GOT3 (cell line): ENCODE results near the gene TMEM61.
A peak's percentile ranks its signal among the peaks of the same experiment; 100 is the strongest.
"Not testable (repeated sequence)": the region's sequence is repeated elsewhere in the genome, so short reads cannot be mapped to it uniquely, and the experiment has no call there.

ENCODE experiments used
- DNase-seq: peaks from one replicate; lab custom pipeline; 2025; ENCODE audit warnings: mixed read lengths; lab: John Stamatoyannopoulos, UW

TMEM61 gene

DNA sequence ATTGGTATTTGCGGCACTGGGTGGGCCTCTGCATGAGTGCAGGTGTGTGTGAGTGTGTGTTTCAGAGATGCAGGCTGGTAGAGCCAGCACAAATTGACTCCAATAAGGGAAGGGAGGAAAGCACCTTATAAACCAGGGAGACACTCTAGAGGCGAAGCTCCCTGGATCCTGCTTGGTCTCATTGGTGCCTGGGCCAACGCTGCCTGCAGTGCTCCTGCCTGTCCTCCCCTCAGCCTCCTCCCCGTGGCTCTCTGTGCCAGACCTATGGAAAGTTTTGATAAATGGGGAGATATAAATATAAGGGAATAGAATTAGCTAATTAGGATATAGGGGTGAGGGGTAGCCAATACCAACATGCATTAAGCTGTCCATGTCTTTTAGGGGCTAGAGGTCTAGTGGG lies 20.9 kb downstream of the TMEM61 start:
- DNase-seq = no peak

DNA sequence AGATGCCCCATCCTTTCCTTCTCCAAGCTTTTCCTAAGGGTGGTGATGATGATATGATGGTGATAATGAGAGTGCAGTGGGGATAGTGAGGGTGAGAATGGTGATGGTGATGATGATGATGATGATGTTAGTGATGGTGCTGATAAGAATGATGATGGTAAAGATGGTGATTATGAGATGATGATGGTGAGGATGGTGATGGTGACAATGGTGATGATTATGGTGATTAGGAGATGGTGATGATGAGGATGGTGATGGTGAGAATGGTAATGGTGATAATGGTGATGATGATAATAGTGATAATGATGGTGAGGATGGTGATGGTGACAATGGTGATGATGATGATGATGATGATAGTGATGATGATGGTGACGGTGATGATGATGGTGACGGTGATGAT lies 22.3 kb downstream of the TMEM61 start:
- no peak for DNase-seq

DNA sequence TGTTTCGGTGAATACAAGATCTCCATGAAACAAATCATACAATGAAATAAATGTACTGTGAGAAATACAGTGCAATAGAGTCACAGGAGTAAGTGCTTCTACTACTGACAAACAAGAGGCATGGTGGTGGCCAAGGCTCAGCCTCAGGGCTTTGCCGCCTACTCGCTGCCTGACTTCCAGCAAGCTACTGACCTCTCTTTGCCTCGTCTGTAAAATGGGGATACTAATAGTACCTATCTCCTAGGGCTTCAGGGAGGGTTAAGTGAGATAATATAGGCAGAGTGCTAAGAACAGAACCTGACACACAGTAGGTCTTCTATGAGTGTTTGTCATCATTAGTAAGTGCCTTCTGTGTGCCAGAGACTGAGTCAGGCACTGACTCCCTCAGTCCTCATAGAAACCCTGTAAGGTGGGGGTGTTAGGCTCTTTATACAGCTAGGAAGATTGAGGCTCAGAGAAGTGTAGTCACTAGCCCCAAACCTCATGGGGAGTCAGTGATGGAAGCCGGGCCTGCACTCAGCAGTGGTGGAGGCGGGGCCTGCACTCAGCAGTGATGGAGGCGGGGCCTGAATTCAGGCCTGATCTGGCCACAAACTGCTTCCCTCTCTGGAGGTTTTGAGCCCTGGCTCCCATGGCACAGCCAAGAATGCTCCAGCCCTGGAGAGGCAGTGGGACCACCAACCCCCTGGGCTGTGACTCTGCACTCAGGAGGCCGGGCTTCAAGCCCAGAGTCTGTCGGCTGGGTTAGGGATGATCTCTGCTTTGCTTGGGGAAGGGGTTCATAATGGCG lies 25.1 kb downstream of the TMEM61 start:
- no peak for DNase-seq

DNA sequence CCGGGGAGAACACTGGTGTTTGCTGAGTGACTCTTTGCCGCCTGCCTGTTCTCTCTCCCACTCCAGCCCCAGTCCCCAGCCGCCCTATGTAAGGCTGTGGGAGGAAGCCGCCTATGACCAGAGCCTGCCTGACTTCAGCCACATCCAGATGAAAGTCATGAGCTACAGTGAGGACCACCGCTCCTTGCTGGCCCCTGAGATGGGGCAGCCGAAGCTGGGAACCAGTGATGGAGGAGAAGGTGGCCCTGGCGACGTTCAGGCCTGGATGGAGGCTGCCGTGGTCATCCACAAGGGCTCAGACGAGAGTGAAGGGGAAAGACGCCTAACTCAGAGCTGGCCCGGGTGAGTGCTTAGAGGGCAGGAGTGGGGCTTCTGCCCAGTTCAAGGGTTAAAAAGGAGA lies 26.5 kb downstream of the TMEM61 start:
- DNase-seq = no peak

DNA sequence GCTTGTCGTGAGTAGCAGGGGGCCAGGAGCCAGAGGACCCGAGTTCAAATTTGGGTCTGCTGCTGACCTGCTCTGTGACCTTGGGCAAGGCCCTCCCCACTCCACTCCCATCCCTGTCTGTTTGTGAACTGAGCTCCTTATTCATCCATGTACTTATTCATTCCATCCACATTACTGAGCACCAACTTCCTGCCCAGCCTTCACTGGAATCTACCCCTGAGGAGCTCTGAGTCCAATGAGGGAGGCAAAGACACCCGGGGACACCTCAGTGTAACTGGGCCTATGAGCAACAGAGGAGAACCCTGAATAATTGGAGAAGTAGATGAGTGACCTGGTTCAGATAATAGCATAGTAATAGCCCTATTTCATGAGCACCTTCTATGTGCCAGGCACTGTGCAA lies 27.2 kb downstream of the TMEM61 start:
- no peak for DNase-seq

DNA sequence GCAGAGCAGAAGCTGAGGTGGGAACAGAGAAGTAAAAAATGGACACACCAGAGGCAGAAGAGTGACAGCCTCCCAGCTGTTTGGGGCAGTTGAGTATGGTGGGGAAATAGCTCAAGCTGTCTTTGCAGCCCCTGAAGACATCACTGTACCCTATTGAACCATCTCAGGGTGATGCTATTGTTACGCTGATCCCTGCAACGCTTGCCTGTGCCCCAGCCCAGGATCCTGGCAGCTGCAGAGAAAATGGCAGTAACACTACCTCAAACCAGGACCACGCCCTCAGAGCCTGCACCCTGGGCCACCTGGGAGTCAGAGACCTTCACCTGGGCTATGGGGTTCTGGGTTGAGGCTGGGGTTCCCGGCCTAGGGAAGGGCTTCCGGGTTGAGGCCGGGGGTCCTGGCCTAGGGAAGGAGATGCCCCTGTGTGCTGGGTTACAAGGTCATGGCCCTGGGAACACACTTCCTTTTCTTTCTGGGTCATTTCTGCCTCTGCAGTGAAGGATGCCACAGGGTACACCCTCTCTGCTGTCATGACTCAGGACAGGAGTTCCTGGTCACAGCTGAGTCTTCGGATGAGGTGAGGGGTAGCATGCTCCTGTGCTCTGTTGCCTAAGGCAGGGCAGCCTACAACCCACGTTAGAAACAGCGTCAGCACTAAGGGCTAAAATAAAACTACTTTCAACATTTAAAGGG lies 29.9 kb downstream of the TMEM61 start:
- no peak for DNase-seq

DNA sequence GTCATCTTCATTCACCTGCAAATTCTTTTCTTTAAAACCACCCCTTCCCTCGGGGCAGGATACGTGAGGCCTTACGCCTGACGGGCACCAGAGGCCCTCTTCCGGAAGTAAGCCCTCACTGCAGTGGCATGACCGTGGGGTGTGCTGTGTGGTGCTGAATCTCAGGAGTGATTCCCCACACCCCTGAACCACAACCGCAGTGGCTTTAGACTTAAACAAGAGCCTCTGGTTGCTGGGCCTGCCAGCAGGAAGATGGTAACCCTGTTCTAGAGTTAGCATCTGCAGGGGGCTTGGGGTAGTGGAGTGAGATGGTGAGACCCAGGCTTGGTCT lies 30.4 kb downstream of the TMEM61 start:
- DNase-seq = no peak

DNA sequence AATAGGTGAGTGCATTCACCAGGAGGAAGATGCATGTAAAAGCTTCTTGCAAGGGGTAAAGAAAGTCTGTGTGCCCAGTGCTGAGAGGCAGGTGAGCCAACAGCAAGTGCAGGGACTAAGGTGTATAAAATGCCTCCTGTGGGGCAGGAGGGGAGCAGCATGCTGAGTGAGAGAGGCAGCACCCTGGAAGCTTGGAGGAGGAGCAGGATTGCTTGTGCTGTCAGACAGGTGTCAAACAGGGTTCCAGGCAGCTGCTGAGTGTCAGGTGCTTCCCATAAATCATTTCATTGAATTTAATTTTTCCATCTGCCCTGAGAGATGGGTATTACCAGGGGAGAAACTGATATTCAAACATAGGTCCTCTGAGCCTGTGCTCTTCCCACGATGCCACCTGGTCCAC lies 32.2 kb downstream of the TMEM61 start:
- DNase-seq = no peak

DNA sequence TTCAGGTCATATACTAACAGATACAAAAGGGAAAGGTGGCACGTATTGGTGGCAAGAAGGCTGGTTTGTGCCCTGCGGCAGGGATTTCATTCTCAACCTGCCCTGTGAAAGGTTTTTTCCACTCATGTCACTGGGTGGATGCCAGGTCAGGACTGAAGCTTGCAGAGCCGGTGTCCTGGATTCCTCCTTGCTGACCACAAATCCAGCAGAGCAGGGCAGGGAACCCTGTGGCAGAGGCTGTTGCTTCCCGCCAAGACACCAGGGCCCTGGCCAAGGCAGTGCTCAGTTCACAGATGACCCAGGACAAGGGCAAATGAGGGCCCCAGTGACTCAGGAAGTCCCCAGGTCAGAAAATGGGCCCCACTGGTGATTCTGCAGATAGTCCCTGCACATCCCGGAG lies 34.7 kb downstream of the TMEM61 start:
- DNase-seq = no peak

DNA sequence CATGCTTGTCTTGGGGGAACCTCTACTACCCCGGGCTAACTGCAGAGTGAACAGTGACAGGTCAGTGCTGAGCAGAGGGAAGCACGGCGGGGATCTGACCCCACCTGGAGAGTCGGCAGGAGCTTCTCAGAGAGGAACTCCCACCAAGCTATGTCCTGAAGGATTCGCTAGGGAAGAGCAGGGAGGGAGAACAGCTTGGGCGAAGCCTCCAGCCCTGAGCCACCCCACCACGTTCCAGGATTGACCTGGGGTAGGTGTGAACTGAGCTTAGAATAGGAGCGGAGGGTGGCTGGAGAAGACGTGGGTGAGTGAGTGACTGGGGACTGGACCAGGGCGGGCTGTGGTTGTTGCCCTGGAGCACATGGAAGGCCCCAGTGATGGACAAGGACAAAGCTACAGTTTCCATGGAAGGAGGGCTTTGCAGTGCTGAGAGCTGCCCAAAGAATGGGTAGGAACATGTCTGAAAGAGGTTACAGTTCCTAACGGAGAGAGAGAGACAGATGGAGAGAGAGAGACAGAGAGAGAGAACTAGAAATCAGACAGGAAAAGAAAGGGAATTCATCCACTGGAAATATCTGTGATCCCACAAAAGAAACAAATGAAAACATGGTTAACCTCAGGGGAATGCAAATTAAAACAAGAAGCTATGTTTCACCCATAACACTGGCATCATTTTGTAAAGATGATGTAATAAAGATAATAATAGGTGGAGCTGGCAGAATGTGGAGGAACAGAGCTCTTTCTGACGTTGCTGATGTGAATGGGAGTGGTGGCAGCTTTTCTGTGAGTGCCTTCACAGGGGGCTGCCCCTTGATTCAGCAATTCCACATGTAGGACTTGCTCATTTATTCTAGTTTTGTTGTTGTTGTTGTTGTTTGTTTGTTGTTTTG lies 35.5 kb downstream of the TMEM61 start:
- no peak for DNase-seq

DNA sequence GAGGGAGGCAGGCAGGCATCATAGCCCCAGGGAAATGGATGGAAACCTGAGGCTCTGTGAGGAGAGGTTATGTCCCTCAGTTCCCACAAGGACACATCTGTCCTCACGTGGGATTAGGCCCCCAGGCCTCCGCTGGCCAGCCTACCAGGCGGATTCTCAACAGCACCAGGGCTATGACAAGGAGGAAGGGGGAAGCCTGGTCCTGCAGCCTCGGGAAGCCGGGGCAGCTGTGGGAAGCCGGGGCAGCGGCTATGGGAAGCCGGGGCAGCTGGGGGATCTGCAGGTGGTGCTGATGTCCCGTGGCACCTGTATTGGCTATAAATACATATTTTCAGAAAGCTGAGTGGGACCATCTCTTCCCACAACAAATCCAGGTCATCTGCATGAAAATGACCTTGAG lies 38.0 kb downstream of the TMEM61 start:
- no peak for DNase-seq

DNA sequence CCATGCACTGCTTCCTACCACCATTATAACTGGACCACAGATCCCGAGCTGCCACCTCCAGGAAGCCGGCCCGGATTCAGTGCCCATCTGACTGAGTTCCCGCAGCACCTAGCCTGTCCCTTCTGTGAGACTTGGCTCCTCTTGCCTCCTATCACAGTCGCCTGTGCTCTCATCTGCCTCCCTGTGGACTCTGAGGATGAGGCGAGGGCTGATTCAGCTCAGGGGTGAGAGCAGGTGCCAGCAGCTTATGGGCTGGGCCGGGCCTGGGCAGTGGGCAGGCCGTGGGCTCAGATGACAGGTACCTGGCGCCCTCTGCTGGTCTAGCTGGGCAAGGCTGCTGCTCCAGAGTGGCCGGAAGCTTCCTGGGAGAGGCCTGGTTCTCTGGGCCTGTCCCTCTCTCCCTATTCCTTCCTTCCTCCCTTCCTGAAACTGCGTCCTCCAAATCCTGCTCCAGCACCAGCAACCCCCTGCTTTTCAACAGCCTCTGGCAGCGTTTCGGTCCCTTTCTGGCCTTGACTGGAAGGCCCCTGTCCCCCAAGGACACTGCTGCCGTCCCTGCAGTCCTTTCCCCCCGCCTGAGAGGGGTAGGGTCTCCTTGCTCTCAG lies 41.6 kb downstream of the TMEM61 start:
- DNase-seq = peak; percentile 39

DNA sequence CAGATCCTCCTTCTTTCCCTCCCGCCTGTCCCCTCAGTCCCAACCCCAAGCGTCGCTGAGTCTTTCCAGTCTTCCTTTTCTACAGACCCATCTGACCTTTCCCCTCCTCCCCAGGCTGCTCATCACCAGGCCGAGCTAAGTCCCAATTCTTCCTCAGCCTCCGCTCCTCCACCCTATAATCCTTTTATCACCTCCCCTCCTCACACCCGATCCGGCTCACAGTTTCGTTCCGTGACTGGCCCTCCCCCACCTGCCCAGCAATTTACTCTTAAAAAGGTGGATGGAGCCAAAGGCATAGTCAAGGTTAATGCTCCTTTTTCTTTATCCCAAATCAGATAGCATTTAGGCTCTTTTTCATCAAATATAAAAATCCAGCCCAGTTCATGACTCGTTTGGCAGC lies 43.7 kb downstream of the TMEM61 start:
- DNase-seq = not testable (repeated sequence)

DNA sequence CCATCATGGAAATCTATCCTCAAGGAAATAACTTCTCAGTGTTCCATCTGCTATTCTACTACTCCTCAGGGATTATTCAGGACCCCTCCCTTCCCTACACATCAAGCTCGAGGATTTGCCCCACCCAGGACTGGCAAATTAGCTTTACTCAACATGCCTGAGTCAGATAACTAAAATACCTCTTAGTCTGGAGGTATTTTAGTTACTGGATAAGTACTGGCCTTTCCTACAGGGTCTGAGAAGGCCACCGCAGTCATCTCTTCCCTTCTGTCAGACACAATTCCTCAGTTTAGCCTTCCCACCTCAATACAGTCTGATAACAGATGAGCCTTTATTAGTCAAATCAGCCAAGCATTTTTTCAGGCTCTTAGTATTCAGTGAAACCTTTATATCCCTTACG lies 46.3 kb downstream of the TMEM61 start:
- not testable (repeated sequence) for DNase-seq

DNA sequence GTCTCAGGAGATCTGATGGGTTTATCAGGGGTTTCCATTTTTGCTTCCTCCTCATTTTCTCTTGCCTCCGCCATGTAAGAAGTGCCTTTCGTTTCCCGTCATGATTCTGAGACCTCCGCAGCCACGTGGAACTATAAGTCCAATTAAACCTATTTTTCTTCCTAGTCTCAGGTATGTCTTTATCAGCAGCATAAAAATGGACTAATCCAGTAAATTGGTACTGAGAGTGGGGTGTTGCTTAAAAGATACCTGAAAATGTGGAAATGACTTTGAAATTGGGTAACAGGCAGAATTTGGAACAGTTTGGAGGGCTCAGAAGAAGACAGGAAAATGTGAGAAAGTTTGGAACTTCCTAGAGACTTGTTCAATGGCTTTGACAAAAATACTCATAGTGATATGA lies 50.7 kb downstream of the TMEM61 start:
- DNase-seq = not testable (repeated sequence)

DNA sequence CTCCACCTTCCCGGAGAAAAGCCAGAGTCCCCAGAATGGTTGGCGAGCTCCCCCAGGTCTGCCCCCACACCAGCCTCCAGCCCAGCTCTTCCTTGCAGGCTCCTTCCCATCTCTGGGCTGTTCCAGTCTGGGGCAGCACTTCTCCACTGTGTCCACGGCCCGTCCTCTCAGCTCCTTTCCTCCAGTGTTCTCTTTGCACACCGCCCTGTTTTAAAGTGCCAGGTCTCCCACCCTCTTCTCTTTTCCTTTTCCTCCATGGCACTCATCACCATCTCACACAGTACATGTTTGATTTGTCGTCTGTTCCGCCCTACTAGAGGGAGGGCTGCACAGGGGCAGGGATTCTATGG lies 52.8 kb downstream of the TMEM61 start:
- DNase-seq = no peak

DNA sequence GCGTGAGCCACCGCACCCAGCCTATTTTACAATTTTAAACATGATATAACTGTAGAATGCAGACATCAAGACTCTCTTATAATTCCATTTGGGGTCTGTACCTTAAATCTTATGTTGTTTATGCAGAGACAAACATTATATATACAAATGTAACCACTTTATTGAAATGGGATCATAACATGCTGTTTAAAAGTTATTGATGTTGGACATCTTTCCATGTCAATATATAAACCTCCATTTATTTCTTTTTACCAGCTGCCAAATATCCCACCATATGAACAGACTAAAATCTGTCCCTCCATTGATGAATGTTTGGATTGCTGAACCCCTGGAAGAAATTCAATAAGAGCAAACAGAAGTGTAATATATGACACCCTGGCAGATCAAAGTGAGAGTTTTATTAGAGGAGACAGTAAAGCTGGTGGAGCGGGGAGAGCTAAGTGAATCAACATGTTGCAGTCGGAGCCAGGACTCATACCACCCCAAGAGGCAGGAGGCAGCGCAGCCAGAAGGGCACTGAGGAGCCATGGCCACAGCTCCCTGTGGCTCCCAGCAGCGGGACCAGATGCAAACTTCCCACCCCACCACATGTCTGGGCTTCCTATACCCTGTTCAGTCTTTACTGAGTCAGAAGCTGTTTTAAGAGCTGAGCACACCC lies 54.2 kb downstream of the TMEM61 start:
- no peak for DNase-seq

DNA sequence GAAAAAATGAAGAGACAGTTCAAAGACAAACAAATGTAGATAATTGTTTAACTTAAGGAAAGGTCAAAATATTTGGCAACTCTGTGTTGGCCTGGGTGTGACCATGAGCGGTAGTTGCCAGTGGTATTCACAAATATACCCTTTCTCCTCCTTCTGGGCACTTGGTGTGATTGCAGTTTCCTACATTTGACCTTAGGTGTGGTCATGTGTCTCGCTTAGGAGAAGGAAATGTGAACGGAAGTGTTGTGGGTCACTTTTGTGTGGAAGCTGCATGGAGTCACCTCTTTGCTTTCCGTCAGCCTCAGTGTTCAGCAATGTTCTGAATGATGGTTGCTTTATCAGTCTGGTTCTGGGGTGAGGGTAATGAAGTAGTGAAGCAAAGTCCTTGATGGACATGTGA lies 55.5 kb downstream of the TMEM61 start:
- DNase-seq = no peak

DNA sequence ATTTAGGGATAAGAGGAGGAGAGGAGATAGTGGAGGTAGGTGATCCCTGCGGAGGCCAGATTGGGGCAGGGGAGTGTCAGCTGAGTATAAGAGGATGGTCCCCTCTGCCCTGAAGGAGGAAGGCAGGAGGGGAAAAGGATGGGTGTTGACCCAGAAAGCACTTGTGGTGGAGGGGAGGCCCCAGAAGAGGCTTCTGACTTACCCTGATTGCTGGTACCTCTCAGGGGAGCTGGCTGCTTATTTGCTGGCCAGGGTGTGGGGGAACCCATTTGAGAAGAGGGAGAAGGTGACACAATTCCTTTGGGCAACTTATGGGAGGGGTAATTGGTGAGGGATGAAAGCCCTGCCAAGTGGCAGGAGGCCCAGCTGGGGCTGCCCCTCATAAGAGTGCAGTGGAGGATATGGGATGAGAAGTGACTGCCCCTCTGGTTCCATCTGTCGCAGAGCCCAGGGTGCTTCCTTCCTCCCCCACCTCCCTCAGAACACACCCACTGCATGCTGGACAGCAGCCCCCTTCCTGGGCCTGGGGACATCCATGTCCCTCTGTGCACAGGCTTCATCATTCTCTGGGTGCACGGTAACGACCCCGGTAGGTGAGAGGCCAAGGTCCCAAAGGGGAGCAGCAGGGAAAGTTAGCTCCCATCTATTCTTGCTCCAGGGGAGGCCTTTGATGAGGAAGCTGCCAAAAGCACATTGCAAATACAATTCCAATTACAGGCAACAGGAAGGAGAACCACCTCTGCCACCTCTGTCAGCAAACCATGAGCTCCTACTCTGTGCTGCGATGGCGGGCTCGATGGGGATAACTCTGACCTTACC lies 57.5 kb downstream of the TMEM61 start:
- no peak for DNase-seq

DNA sequence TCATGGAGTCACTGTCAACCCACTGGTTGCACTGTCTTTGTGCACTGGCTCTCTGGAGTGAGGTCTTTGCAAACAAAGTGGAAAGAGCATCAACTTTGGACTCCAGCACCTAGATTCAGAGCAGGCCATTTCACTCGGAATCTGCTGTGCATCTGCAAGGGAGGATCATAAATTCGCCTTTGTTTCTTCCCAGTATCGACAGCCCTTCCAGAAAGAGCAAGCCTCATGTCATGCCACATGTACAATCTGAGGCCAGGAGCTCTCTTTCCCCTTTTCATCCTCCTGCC lies 58.1 kb downstream of the TMEM61 start:
- no peak for DNase-seq

DNA sequence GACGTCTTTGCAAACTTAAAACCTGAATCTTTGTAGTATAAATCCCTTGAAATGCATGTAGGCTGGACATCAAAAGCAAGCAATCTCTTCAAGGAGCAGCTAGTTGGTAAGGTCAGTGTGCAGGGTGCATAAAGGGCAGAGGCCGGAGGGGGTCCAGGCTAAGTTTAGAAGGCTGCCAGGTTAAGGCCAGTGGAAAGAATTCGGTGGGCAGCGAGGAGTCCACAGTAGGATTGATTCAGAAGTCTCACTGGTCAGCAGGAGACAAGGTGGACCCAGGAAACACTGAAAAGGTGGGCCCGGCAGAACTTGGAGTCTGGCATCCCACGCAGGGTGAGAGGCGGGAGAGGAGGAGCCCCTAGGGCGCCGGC lies 58.5 kb downstream of the TMEM61 start:
- DNase-seq = no peak
